DOHH2 (cell line): ENCODE results near the gene MACROD2.

ENCODE experiments used
- CTCF ChIP-seq: fragments of 200-600 bp; sonication (generic); IDR thresholded peaks from one replicate; pipeline ENCODE4 v1.5.1; 2014; ENCODE audit warnings: antibody characterized with exemption, mild to moderate bottlenecking, low read depth, low read length; ENCODE audit not compliant: poor library complexity, severe bottlenecking
- EZH2phosphoT487 ChIP-seq: fragments of 200-600 bp; sonication (generic); IDR thresholded peaks from 2 replicates; pipeline ENCODE4 v1.6.1; 2017; ENCODE audit warnings: borderline replicate concordance, mild to moderate bottlenecking, antibody characterized with exemption, low read length, moderate library complexity, mixed read lengths

GRCh38 chr20:14865169-14865568, 869.9 kb downstream of the MACROD2 start:
- TF ChIP-seq CTCF (no peak), EZH2phosphoT487 (no peak)
